ENCODE results near the gene METTL26.

Gene METTL26

DNA sequence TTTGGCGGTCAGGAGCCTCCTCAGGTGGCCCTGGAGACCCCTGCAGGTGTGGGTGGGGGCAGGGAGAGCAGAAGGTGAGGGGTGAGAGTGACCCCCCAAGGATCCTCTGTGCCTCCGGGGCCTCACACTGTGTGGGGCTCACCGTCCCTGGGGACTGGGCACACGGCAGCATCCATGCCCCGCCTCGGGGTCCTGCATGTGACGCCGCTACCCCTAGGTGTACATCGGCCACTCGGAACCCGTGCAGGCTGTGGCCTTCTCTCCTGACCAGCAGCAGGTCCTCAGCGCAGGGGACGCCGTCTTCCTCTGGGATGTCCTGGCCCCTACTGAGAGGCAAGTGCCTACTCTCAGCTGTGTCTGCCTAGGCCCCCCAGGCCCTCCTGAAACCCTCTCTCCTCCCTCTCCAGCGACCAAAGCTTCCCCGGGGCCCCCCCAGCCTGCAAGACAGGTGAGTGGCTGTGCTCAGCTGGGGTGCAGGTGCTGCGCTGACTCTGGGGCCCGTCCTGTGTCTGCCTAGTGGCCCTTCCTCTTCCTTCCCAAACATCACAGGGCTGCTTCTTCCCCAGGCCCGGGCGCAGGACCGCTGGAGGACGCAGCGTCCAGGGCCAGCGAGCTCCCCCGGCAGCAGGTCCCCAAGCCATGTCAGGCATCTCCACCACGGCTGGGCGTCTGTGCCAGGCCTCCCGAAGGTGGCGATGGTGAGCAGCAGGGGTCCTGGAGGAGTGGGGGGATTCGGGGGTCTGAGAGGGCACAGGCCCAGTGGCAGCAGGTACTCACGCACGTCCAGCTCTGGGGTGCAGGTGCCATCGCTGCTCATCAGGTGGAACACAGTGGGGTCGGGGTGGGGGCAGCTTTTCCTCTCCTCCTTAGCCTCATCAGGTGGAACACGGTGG, 22.8 kb upstream of the METTL26 start:
- DNase-seq, result no peak

DNA sequence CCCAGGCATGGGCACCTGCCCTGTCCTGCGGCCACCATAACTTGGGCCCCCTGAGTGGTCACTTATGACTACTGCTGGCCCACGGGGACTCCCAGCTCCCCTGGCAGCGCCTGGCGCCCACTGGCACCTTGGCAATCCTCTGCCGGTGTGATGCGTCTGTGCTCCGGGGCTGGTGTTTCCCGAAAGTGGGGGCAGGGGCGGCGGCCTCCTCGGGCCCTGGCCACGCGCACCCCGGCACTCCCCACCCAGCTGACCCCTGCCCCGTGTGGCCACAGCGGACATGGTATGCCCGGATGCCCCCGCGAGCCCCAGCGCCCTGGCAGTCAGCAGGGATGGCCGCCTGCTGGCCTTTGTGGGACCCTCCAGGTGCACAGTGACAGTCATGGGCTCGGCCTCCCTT, 21.4 kb upstream of the METTL26 start:
- no peak for DNase-seq

DNA sequence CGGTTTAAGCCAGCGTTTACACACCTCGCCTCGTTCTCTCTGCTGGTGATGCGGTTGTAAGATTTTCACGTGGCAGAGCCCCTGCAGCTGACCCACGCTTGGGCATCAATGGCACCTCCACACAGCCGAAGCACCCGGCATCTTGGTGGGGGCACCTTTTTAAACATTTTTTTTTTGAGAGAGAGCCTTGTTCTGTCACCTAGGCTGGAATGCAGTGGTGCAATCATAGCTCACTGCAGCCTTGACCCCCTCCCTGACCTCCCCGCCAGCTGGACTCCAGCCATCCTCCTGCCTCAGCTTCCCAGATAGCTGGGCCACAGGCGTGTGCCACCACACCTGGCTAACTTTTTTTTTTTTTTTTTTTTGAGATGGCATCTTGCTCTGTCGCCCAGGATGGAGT, 17.9 kb upstream of the METTL26 start:
- DNase-seq, result no peak

DNA sequence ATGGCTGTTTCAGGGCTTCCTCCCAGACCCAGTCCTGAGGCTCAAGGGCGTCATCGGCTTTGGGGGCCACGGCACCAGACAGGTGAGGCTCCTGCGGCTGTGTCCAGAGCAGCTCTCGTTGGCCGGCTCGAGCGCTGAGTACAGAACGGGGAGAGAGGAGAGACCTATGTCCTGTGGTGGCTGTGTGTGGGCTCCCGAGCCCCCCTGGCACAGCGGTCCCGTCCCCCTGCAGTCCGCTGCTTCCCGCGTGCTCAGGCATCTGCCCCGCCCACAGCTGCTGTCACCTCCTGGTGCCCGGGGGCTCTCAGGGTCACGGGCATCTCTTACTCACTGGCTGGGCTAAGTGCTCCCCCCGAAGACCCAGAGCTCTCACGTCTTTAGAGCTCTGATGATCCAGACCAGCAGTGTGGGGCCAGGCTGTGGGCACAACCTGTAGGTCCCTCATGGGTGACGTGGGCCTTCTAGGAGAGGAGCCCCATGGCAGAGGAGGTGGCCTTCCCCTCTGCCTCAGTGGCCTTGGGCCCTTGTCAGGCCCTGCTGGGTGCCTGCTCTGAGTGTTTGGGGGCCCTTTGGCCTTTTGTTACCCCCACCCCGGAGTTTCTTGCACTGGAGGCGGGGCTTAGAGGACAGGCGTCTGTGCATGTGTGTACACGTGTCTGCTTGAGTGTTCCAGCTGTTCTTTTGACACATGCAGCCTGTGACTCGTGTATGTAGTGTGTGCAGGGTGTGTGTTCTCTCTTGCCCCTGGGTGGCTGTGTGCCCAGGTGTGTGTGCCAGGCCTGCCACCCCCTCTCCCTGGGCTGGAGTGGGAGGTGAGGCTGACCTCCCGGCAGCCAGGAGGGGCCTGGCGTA, 16.6 kb upstream of the METTL26 start:
- no peak for DNase-seq

DNA sequence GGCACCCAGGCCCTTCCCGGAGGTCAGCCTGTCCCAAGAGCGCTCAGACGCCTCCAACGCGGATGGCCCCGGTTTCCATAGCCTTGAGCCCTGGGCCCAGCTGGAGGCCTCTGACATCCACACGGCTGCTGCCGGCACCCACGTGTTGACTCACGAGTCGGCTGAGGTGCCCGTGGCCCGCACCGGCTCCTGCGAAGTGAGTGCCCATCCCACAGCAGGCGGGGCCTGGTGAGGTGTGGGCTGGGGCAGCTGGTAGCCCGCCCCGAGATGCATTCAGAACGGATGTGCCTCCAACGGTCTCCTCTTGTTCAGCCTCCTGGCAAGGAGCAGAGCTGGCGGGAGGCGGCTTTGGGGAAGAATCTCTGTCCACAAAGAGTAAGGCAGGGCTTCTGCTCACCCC, 15.7 kb upstream of the METTL26 start:
- DNase-seq, result no peak

DNA sequence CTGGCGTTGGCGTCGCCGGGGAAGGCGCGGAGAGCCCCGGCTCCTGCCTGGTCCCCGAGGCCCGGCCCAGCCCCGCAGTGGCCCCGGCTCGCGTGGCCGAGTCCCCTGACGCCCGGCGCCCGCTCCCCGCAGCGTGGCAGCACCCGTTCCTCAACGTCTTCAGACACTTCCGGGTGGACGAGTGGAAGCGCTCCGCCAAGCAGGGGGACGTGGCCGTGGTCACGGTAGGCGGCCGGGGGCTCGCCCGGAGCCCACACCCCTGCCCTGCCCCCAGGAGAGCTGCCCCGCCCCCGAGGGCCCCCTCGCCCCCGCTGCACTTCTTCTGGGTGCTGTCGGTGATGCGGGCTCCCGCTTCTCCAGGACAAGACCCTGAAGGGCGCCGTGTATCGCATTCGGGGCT, 13.5 kb upstream of the METTL26 start:
- no peak for DNase-seq

DNA sequence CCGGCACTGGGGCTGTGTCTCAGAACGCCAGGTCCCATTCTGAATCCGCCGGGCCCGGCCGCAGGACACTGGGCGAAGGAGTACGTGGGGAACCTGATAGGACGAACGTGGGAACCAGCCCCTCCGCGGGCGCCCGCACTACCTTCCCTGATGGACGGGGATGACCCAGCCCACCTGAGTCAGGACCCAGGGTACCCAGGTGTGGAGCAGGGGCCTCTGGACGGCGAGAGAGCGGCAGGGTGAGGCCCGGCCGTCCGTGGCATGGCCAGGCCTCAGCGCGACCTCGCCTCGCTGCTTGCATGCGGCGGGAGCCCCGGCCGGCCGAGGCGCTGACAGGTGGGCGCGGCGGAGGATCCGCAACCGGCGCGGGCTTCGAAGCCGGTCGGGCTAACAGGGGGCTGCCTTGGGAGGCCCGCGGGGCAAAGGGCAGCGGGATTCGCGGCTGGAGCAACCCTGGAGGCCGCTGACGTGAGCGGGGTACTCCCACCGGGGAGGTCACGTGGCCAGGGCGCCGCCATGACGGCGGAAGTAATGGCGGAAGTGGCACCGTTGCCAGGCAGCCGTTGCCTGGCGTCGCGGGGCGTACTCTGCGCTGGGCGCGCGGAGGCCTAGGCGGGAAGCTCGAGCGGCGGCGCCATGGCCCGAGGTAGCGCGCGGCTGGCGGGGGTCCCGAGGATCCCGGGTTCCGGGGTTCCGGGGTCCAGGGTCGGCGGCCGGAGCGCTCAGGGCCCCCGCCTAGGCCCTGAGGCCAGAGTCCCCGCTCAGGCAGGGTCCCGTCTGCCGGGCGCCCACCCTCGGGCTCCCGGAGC, 12.9 kb upstream of the METTL26 start, which contains the start of gene WDR90:
Gene WDR90 (plus strand): TSS at position 585 of the 809 bp plus-strand sequence. CDS start 52 bp downstream, at position 637.
- peak; percentile 67 for DNase-seq

DNA sequence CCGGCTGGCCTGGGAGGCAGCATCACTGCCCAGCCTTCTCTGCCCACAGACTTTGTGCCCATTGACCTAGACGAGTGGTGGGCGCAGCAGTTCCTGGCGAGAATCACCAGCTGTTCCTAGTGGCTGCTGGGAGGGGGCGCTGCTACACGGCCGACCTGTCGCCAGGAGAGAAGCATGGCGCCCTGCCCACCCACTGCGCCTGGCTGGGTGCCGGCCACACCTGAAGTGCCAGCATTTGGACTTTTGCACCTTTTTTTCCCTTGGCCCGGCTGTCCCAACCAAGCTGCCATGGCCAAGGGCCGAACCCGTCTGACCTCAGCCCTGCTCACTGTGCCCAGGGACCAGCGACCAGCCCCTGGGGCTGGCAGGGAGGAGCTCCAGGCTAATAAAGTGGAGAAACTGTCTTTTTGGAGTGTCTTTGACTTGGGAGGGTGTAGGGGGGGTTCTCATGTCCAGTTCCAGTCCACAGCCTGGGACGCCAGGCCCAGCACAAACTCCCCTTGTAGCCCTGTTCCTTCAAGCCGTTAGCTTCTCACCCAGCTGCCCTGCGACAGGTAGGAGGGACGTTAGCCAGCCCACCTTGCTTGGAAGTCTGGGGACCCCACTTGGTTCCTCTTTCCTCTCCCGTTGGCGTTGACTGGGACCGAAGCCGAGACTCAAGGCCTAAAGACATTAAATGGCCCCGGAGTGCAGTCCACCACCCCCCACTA, 12.1 kb upstream of the METTL26 start:
- no peak for DNase-seq

DNA sequence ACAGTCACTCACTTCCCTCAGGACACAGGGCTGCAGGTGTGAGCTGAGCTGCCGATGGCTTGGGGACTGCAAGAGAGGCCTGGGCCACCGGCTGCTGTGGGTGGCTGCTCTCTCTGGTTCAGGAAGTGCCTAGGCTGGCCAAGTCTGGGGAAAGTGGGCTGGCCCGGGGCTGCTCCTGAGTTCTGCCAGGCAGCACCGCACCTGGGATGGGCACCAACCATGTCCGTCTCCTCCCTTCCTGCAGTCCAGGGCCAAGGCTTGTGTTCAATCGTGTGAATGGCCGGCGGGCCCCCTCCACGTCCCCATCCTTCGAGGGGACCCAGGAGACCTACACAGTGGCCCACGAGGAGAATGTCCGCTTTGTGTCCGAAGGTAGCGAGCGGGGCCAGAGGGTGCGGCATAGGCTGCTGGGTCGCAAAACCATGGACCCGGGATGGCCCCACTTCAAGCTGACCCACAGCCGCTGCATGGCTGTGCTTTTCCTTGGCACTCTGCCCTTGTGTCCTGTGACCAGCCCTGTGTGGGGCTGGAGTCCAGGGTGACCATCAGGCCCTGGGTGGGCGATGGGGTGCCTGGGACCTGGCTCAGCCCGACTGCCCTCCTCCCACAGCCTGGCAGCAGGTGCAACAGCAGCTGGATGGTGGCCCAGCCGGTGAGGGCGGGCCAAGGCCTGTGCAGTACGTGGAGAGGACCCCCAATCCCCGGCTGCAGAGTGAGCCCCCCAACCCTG, 11.2 kb upstream of the METTL26 start:
- DNase-seq, result no peak

DNA sequence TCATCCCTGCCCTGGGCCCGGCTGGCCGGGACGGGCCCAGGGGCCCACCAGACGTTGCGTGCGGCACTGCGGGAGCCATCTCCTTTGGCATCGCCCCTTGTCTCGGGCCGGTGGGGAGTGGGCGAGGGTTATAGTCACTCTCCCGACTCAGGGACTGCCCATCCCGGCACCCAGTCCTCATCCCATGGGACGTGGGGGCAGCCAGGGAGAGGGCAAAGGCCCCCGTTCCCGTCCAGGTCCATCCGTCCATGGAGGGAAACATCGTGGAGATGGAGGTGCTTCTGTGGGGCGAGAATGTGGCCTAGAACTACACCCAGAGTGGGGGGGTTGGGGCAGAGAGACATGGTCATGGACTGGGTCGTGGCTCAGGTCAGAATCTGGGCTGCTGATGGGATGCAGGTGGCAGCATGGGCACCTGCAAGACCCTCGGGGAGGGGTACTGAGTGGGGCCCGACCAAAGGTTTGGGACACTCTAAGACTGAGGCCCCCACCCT, 10.6 kb upstream of the METTL26 start:
- DNase-seq, result no peak

DNA sequence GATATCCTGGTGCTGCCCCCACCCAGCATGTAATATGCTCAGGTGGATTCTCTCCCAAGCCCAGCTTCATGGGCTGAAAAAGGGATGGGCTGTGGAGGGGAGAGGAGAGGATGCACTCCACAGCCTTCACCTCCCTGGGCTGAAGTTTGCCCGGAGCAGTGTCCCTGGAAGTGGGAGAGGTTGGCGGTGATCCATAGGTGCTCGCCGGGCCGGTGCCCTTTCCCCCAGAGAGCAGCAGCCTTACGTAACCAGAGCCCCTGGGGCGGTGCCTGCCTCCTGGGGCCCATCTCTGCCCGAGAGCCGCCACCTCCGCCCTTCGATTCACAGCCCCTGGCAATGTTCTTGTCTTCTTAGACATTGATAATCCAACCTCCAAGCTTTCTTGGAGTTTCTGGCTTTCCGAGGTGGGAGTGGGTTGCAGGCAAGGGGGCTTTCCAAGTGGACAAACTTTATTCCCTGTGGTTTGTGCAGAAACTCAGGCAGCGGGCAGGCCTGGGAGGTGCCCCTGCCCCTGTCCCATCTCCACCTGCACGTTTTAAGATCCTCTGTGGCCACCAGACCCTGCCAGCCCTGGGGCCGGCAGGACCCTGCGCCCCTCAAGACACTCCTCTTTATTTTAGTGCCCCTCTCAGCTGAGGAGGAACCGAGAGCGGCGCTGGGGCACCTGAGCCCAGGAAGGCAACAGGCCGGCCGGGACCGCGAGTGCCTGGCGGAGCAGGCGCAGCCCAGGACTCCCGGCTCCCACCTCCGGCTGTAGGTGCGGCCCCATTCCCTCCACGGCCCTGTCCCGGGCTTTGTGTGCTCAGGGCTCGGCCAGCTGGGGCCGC, 10.0 kb upstream of the METTL26 start:
- no peak for DNase-seq

DNA sequence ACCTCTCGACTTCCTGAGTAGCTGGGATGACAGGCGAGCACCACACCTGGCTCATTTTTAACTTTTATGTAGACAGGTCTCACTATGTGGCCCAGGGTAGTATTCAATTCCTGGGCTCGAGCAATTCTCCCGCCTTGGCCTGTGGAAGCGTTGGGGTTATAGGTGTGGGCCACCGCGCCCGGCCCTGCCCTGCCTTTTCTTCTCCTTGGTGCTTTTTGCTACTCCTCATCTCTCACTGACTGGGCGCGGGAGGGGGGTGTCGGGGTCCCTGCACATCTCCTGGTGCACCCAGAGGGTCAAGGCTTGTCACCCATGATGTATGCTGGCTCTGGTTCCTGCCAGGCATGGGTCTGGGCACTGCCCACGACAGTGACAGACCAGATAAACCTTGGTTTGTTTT, 8.5 kb upstream of the METTL26 start:
- no peak for DNase-seq

DNA sequence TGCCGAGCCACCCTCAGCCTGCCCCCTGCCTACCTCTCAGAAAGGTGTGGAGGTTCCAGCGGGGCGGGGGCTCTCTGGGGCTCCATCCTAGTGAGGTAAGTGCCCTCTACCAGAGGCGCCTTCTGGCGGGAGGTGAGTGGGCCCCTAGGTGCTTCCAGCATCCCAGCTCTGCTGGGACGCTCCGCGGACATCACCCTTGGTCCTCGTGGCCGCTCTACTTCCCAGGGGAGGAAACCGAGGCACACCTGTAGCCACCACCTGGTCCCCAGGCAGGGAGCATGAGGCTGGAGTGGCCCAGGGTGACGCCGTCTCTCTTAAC, 6.9 kb upstream of the METTL26 start:
- no peak for DNase-seq

DNA sequence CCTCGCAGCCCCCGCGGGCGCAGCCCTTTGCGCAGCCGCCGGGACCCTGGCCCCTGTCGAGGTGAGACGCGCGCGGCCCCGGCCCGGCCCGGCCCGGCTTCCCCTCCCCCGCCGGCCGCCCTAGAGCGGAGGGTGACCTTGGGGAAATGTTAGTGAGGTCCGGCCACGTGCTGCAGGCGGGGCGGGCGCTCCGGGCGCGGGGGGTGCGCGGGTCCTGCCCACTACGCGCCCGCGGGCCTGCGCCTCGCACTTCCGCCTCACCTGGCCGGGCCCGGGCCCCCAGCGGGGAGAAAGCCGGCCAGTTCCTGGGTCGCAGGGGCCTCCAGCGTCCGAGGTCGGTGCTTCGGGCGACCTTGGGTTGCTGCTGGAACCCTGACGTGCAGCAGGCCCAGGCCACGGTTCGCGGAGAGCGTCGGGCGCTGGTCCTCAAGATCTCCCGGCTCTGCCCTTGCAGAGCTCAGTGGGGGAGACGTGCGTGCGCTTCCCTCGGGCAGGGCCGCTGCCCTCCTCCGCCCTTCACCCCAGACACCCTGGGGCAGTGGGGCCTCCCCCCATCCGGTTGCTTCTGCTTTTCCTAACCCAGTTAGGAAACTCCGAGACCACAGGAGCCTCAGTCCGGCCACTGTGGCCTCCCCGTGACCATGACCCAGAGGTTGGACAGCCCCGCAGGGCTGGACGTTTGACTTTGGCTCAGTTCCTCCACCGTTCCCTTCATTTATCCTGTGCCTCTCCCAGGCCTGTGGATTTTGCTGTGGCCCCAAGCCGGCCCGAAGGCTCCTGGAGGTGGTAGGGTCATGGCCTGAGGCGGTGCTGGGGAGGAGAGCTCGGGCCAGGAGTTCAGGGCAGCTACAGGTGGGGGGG, 6.3 kb upstream of the METTL26 start:
- no peak for DNase-seq

DNA sequence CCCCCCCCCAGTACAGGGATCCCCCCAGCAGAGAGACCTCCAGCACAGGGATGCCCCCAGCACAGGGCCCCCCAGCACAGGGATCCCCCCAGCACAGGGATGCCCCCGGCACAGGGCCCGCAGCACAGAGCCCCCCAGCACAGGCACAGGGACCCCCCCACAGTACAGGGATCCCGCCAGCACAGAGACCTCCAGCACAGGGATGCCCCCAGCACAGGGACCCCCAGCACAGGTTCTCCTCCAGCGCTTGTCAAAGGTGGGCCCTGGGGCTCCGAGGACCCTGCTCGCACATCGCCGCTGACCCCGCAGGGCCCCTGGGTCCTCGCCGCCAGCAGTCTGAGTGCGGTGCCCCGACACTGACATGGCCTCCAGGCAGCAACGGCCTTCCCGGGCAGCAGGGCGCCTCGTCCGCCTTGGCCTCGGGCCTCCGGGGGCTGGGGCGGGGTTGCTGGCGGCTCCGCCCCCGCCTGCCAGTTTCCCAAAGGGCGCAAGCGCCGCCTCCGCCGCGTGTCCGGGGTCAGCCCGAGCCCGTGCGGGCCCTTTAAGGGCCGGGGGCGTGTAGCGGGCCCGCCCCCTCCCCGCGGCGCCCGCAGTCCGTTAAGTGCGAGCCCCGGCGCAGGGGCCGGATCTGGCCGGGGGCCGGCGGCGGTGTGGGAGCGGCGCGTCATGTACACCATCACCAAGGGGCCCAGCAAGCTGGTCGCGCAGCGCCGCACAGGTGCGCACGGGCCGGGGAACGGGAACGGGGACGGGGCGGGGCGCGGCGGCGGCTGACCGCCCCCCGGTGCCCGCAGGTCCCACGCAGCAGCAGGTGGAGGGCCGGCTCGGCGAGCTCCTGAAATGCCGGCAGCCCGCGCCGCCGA, 5.5 kb upstream of the METTL26 start, which contains the start of gene MCRIP2:
Gene MCRIP2 (plus strand): TSS at position 503 of the 863 bp plus-strand sequence. CDS start 164 bp downstream, at position 667.
- peak; percentile 31 for DNase-seq

DNA sequence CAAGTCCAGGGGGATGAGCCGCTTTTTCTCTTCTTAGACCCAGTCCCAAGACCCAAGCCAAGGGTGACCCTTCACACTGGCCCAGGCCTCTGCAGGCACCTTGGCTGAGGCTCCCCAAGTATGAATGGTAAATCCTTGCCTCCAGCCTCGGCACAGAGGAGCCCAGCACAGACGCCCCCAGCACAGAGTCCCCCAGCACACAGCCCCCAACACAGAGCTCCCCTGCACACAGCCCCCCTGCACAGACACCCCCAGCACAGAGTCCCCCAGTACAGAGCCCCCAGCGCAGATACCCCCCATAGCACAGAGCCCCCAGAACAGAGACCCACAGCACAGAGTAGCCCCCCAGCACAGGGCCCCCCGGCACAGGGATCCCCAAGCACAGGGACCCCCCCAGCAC, 4.5 kb upstream of the METTL26 start:
- DNase-seq, result no peak

DNA sequence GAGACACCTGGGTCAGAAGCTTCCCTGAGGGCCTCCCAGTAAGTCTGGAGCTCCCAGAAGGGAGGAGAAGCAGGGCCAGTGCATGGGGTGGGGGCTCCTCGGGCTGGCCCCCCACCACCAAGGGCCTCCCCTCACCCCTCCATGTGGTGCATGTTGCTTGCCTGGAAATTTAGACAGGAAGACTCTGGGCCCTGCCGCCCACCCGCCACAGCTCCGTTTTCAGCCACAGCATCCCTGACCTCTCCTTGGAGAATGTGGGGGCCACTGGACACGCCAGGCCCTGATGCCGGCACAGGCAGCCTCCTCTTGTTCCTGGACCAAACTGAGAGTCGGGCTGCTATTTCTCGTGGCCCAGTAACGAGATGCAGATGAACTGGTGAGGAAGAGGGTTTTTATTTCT, 2.7 kb upstream of the METTL26 start:
- DNase-seq, result no peak

DNA sequence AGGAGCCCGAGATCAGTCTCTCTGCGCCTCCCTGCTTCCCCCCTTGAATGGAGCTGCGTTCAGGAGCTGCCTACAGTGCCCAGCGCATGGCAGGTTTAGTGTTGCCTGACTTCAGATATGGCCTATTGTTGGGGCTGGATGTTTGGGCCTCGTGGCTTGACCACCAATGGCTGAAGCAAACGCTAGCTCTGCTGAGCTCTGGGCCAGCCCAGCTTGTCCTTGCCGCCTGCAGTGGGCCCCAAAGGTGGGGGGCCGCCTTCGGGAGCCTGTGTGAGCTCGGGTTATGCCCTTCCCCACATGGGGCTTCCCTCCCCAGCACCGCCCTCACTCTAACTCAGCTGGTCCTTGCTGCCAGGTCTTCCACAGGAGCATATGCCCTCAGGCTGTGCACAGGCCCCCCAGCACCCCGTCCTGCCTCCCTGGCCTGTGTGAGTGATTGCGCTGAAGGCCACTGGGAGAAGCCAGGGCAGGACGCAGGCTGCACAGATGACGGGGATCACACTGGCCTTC, 2.0 kb upstream of the METTL26 start:
- no peak for DNase-seq
